Choroid plexus epithelial cell (primary cell): Measurements from ENCODE around the gene NPLOC4.

ENCODE experiments used
- DNase-seq: peaks from one replicate; pipeline ENCODE4 v3.0.0-alpha.2; 2010; ENCODE audit warnings: low read depth
- H3K4me3 ChIP-seq: 2 replicates; pipeline ENCODE4 v1.5.1; 2011; ENCODE audit warnings: low read depth, mild to moderate bottlenecking, control low read depth, low read length, moderate library complexity
- TF ChIP-seq, protein P1 (sequence below): conservative IDR thresholded peaks from 2 replicates; pipeline ENCODE4 v1.5.1; 2011; ENCODE audit warnings: low read depth, mild to moderate bottlenecking, control low read depth, inconsistent platforms, low read length, moderate library complexity

Gene NPLOC4

GRCh38 chr17:81523402-81524038 lies 113.4 kb downstream of the NPLOC4 start:
- TF ChIP-seq, protein P1, sequence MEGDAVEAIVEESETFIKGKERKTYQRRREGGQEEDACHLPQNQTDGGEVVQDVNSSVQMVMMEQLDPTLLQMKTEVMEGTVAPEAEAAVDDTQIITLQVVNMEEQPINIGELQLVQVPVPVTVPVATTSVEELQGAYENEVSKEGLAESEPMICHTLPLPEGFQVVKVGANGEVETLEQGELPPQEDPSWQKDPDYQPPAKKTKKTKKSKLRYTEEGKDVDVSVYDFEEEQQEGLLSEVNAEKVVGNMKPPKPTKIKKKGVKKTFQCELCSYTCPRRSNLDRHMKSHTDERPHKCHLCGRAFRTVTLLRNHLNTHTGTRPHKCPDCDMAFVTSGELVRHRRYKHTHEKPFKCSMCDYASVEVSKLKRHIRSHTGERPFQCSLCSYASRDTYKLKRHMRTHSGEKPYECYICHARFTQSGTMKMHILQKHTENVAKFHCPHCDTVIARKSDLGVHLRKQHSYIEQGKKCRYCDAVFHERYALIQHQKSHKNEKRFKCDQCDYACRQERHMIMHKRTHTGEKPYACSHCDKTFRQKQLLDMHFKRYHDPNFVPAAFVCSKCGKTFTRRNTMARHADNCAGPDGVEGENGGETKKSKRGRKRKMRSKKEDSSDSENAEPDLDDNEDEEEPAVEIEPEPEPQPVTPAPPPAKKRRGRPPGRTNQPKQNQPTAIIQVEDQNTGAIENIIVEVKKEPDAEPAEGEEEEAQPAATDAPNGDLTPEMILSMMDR, result no peak
- DNase-seq, result no peak
- H3K4me3 ChIP-seq, result no peak overlapping the region

GRCh38 chr17:81522491-81523401 lies 114.2 kb downstream of the NPLOC4 start:
- no peak overlapping the region for H3K4me3 ChIP-seq
- DNase-seq, result peak; percentile 69
- TF ChIP-seq, protein P1, result peak; percentile 64

GRCh38 chr17:81520021-81520901 lies 116.7 kb downstream of the NPLOC4 start:
- H3K4me3 ChIP-seq, result no peak overlapping the region
- DNase-seq, result no peak
- TF ChIP-seq, protein P1, result no peak

DNA sequence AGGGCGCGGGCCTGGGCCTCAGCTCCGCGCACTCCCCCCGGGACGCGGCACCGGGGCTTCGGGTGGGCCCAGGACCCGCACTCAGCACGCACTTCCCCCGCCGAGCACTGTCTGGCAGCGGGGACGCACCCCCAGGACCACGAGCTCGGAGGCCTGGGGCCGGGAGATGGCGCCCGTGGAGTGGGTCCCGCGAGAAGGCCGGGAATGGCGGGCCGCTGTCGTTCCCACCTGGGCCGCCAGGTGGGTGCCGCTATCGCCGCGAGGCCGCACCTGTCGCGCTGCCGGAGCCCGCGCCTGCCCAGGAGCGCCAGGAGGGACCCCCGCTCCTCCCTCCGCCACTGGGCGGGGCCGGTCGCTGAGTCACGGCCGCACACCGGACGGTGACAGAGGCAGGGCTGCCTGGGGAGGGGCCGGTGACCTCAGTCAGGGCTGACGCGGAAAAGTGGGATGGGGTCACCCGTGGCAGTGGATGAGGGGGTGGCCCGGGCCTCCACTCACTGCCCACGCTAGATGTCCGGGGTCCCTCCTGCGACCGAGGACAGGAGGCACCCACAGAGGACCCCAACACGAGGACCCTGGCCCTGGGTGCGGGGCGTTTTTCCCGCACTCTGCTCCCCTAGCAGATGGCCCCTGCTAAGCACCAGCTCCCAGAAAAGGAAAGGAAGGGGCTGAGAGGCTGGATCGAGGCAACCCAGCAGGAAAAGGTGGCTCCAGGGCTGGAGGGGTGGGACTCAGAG lies 117.5 kb downstream of the NPLOC4 start:
- peak overlapping the region; percentile 35 for H3K4me3 ChIP-seq
- TF ChIP-seq, protein P1, result peak; percentile 16
- DNase-seq, result no peak

GRCh38 chr17:81518785-81519283 lies 118.1 kb downstream of the NPLOC4 start:
- DNase-seq, result no peak
- peak overlapping the region; percentile 35 for H3K4me3 ChIP-seq
- TF ChIP-seq, protein P1, result no peak
